Left lung (tissue), 10 donors: ENCODE data around the gene DUSP7. TPM values are rescaled to one million over a fixed set of nuclear protein-coding genes. Genes with fewer than 3 reads are reported as not detected.
A peak's percentile ranks its signal among the peaks of the same experiment; 100 is the strongest.

Source experiments
- ATAC-seq: fragments of 200-7000 bp; cut with Tn5 transposase; one replicate; pipeline ENCODE4 v1.9.1; 2020; ENCODE audit warnings: moderate library complexity
- DNase-seq, 4 donors: peaks; one replicate each; pipeline ENCODE4 v3.0.0-alpha.2; 2013 to 2020
- H3K27ac ChIP-seq, 2 donors: fragments of 200-600 bp; sonication (generic) in 1 of 2; one replicate each; pipeline versions ENCODE4 v1.5.0 to v1.8.0; 2020 to 2021
- H3K27me3 ChIP-seq, 2 donors: fragments of 200-600 bp; sonication (generic) in 1 of 2; one replicate each; pipeline versions ENCODE4 v1.5.0 to v1.8.0; 2020 to 2021
- H3K36me3 ChIP-seq, 2 donors: fragments of 200-600 bp; sonication (generic) in 1 of 2; one replicate each; pipeline versions ENCODE4 v1.5.0 to v1.8.0; 2020 to 2021
- H3K4me1 ChIP-seq, 2 donors: fragments of 200-600 bp; one replicate each; pipeline ENCODE4 v1.8.0; 2021
- H3K4me3 ChIP-seq, 2 donors: fragments of 200-600 bp; sonication (generic) in 1 of 2; one replicate each; pipeline versions ENCODE4 v1.5.0 to v1.8.0; 2020 to 2021; ENCODE audit warnings: mild to moderate bottlenecking in 1 of 2
- H3K9me3 ChIP-seq, 2 donors: fragments of 200-600 bp; sonication (generic) in 1 of 2; one replicate each; pipeline versions ENCODE4 v1.5.0 to v1.8.0; 2020 to 2021
- CTCF ChIP-seq, 2 donors: fragments of 200-600 bp; sonication (generic) in 1 of 2; IDR thresholded peaks; one replicate each; pipeline versions ENCODE4 v1.5.0 to v1.8.0; 2021; ENCODE audit warnings: antibody characterized with exemption in 2 of 2
- intact Hi-C, 2 donors: fragments of 100-400 bp; cut with DNase I; formaldehyde crosslinking; loops; one replicate each; pipeline versions ENCODE4 v1.11.2 to v1.14.2; 2022
- polyA plus RNA-seq, 6 donors: library from polyadenylated mRNA; unstranded; fragments of 120-200 nt; gene quantifications; one replicate each; pipeline ENCODE4 v1.2.1, GENCODE V29; 2013; ENCODE audit not compliant: insufficient read length in 6 of 6
- total RNA-seq, 2 donors: library from RNA; stranded (reverse); fragmentation: NEBNext Ultra II Directional; extraction: Animal tissue kit (Norgen Biotek cat#: 25700); gene quantifications; one replicate each; pipeline ENCODE4 v1.2.1, GENCODE V29; 2021
- donor health status: DM: no; HTN: yes; CAD: no.
- donor health status: DM: no; HTN: no; CAD: no.

DUSP7 gene
- total and polyA plus RNA-seq, 8 donors: 17.5 to 38.3 (median 21.1) TPM

- intact Hi-C loops: no loop called here
- TF ChIP-seq CTCF (IDR thresholded peaks at IDR 0.05): no peak
- Histone ChIP-seq H3K27ac (peak overlapping the region in 1 of 2 donors; percentile 87), H3K27me3 (no peaks in the 10 kb centered on the region), H3K4me3 (no peak overlapping the region), H3K36me3 (no peaks in the 10 kb centered on the region), H3K9me3 (no peaks in the 10 kb centered on the region), H3K4me1 (peaks cover 16 to 41% of the 10 kb centered on the region in 2 donors)
- ATAC-seq (no peak), DNase-seq (peak in 1 of 4 donors; percentile 9)
These were observed 33.3 kb upstream of the DUSP7 start for GRCh38 chr3:52089691-52090090.

- peaks cover 16 to 41% of the 10 kb centered on the region in 2 donors for H3K4me1 ChIP-seq
- H3K9me3 ChIP-seq: no peaks in the 10 kb centered on the region
- peak; percentile 46 for ATAC-seq
- intact Hi-C loops: no loop called here
- no peaks in the 10 kb centered on the region for H3K36me3 ChIP-seq
- H3K27me3 ChIP-seq: no peaks in the 10 kb centered on the region
- peak overlapping the region in 1 of 2 donors; percentile 48 for H3K27ac ChIP-seq
- DNase-seq: peak in 2 of 4 donors; percentile 55 to 63
- H3K4me3 ChIP-seq: no peak overlapping the region
- no peak for TF ChIP-seq CTCF (IDR thresholded peaks at IDR 0.05)
These were observed 32.3 kb upstream of the DUSP7 start for GRCh38 chr3:52088445-52089367.

DNA sequence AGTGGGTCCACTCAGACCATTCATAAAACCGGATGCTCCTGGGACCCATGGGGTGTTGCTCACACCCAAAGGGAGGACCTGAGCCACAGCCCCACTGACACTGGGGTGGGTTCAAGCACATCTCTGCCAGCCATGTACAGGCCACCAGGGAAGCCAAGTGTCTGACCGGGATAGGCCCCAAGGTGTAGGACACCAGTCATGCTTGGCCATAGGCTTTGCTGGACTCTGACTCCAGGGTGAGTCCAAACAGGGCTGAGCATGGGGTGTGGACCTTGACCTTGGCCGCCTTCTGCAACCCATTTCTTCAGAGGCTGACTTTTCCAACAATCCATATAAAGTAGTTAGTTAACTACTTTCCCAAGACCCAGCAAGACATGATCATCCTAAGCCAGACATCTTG, 31.4 kb upstream of the DUSP7 start:
- Histone ChIP-seq H3K27ac (peak overlapping the region in 1 of 2 donors; percentile 48), H3K27me3 (no peaks in the 10 kb centered on the region), H3K4me3 (no peak overlapping the region), H3K9me3 (no peaks in the 10 kb centered on the region), H3K4me1 (peaks cover 16 to 41% of the 10 kb centered on the region in 2 donors), H3K36me3 (no peaks in the 10 kb centered on the region)
- DNase-seq (peak in 2 of 4 donors; percentile 27), ATAC-seq (no peak)
- TF ChIP-seq CTCF (IDR thresholded peaks at IDR 0.05): no peak
- intact Hi-C loops: no loop called here

GRCh38 chr3:52086976-52087663, 30.7 kb upstream of the DUSP7 start:
- H3K36me3 ChIP-seq: no peaks in the 10 kb centered on the region
- H3K9me3 ChIP-seq: no peaks in the 10 kb centered on the region
- peak in 1 of 4 donors; percentile 53 for DNase-seq
- H3K4me1 ChIP-seq: peaks cover 16 to 41% of the 10 kb centered on the region in 2 donors
- no peak for TF ChIP-seq CTCF (IDR thresholded peaks at IDR 0.05)
- H3K4me3 ChIP-seq: no peak overlapping the region
- H3K27ac ChIP-seq: peak overlapping the region in 1 of 2 donors; percentile 48
- ATAC-seq: no peak
- no peaks in the 10 kb centered on the region for H3K27me3 ChIP-seq
- intact Hi-C loops: no loop called here

GRCh38 chr3:52086461-52086860, 30.1 kb upstream of the DUSP7 start:
- H3K27me3 ChIP-seq: no peaks in the 10 kb centered on the region
- H3K9me3 ChIP-seq: no peaks in the 10 kb centered on the region
- DNase-seq (peak in 2 of 4 donors; percentile 27 to 51), ATAC-seq (no peak)
- intact Hi-C loops: no loop called here
- H3K4me1 ChIP-seq: peaks cover 16 to 41% of the 10 kb centered on the region in 2 donors
- no peak overlapping the region for H3K4me3 ChIP-seq
- TF ChIP-seq CTCF (IDR thresholded peaks at IDR 0.05): no peak
- peak overlapping the region in 1 of 2 donors; percentile 48 for H3K27ac ChIP-seq
- no peaks in the 10 kb centered on the region for H3K36me3 ChIP-seq
